GM19463 (cell line): ENCODE data around the gene EIF4E3.

Experiments
- ATAC-seq: cut with Tn5 transposase; IDR thresholded peaks from one replicate; pipeline ENCODE4 v1.9.1; 2021; ENCODE audit warnings: mild to moderate bottlenecking, moderate library complexity; ENCODE audit not compliant: unreplicated experiment

EIF4E3 gene

GRCh38 chr3:71690341-71690841, 34.8 kb downstream of the EIF4E3 start:
- ATAC-seq = no peak

- ATAC-seq = no peak
These were observed 35.9 kb downstream of the EIF4E3 start for GRCh38 chr3:71689291-71689690.

GRCh38 chr3:71688121-71688520, 37.1 kb downstream of the EIF4E3 start:
- no peak for ATAC-seq

DNA sequence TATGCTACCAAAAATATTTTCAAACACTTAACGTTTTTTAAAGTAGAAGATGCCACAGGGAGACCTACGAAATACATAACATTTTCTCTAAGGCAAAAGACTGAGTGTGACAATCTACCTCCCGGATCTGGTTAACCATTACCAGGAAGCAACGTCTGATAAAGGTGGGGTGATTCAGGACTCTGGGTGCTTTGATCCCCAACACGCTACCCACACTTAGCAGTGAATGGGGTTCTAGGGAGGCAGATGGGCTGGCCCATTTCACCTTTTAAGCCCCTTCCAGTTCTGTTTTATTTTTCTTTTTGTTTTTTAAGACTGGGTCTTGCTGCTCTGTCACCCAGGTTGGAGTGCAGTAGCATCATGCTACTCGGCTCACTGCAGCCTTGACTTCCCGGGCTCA, 39.5 kb downstream of the EIF4E3 start:
- no peak for ATAC-seq

- no peak for ATAC-seq
These were observed 40.3 kb downstream of the EIF4E3 start for GRCh38 chr3:71684757-71685386.

GRCh38 chr3:71684046-71684756, 41.0 kb downstream of the EIF4E3 start:
- no peak for ATAC-seq

- ATAC-seq = no peak
These were observed 44.0 kb downstream of the EIF4E3 start for GRCh38 chr3:71681224-71681668.

- ATAC-seq = no peak
These were observed 44.6 kb downstream of the EIF4E3 start for GRCh38 chr3:71680603-71681002.

DNA sequence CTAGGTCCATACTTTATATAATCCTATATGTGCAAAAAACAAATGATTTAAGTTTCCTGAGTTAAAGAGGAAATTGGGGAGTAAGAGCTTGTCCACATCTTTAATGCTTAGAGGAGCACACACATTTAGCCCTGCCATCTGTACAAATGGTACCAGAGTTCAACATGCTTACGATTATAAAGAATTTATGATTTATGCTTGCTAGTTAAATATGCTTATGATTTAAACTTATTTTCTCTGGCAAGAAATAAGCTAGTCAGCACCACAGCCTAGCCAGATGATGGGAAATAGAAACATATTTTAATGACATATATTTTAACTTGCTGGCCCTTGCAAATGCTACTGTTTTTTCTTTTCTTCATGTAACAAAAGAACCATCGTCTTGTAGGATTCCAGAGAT, 48.3 kb downstream of the EIF4E3 start:
- ATAC-seq = no peak

GRCh38 chr3:71673486-71673885, 51.7 kb downstream of the EIF4E3 start:
- no peak for ATAC-seq

DNA sequence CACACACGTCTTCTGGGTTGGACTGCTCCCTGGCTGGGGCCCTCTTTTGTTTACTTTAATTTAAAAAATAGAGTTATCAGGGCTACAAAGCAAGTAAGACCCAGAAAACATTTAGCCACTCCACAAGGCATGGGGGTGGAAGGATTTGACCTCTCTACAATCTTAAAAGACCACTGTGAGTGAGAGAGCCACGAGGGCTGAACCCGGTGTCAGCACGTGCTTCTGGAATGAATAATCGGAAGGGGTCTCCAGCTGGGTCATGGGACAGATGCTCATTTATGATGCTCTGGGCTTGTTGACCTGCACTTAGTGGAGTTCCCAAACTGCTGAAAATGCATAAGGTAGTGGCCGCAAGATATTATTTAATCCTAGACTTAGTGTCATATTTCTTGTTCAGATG, 52.4 kb downstream of the EIF4E3 start:
- ATAC-seq = no peak

- no peak for ATAC-seq
These were observed 52.9 kb downstream of the EIF4E3 start for GRCh38 chr3:71672340-71672739.

DNA sequence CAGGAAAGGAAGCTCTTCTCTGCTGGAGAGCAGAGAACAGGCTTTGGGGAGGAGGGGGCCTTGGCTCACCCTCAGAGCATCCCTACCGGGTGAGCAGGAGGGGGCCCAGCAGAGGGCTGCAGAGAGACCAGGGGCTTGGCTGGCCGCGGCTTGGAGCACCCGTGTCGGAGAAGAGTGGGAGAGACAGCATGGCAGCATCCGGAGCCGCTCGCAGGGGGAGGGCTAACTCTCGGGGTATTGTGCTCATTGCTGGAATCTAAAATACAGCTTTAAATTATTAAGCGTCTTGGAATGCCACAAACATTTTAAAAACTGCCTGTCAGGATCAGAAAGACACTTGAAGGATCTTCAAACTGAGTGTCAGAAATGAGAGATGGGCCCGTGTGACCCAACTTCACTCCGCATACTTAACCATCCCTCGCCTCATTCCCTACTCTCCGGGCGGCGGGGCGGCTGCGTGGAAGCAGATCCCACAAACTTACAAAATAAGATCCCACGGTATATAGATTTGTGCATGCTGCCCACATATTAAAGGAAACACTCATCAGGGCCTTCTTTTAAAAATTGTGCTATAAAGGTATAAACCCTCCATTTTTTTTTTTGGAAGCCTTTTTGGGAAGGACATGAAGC, 53.9 kb downstream of the EIF4E3 start:
- ATAC-seq = no peak

GRCh38 chr3:71662568-71662967, 62.6 kb downstream of the EIF4E3 start:
- ATAC-seq = no peak

DNA sequence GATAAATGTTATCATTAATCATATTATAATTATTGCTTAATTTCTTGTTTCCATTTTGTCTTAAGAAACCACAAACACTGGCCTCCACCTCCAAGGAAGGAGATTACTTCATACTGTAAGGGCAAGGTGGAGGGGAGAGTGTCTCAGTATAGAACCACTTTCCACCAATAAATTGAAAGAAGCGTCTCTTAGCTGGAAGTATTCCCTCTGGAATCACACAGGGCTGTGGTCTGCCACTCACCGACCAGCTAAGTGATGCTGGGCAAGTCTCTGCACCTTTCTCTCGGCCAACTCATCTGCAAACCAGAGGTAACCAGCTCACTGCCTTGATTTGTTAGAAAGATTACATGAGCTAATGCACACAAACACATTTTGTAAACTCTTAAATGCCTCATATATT, 63.1 kb downstream of the EIF4E3 start:
- no peak for ATAC-seq

DNA sequence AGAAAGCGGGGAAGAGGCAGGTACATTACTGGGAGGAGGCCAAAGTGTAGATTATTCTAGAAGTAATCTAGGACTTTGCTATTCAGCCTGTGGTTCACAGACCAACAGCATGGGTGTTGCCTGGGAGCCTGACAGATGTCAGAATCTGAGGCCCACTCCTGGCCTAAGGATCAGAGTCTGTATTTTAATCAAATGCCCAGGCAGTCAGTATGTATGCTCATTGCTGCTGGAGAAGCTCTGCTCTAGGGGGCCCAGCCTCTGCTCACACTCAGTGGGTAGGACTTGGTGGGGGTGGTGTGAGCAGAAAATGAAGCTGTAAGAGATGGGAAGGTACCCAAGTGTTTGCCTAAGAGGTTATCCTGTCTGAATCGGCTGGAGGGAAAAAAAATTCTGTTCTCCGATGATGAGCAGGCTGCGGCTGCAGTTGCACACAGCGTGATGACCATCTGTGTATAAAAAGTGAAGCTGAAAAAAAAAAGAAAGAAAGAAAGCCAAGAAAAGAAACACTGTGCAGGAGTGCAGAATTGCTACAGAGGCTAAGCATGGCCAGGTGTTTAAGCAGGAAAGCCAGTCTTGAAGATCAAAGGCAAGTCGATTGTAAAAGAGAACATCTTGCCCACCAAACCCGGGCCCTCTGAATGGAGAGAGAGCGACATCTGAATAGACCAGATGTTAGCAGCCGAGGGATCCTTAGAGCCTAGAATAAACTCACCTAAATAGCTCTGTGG, 65.2 kb downstream of the EIF4E3 start:
- ATAC-seq = no peak

DNA sequence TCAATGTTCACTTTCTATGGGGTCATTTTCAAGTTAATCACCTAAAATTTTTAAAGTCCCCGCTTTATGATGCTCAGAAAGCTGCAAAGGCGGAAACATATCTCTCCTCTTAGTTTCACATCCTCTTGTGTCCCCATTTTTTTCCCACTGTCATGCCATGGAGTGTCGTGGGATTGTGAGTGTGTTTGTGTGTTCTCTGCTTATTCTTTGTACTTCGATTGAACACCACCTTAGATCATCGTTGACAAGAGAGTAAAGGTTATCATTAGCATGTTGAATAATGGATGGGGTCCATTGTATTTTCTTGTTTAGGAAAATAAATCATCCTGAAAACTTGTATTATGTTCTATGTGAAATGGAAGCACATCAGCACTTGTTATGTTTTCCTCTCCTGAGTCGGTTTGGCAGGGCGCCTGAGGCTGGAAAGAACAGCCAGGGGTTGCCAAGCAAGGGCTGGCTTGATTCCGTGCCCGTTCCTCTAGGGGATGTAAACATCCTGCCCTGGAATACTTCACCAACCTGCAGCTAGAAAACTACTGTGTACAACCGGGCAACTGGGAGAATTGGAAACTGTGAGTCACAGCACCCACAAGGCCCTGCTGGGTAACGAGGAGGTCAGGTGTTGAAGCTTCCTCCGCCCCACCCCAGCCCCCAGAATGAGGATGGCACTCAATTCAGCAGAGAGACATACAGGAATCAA, 67.2 kb downstream of the EIF4E3 start:
- ATAC-seq = no peak

DNA sequence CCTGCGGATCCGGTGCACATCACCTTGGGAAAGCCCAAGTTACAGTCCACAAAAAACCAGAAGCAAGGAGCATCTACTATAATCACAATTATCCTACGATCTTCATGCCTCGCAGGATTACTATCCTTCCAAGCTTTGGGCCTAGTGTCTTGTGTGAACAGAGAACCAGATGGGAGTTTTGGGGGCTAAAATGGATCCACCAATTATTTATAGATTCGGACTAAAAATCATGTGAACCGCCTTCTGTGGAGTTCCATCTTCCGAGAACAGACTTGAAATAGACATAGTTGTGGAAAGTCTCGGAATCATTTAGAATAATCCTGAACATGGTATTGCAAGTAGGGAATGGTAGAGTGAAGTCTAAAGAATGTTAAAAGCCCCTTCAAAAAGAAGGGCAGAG, 70.1 kb downstream of the EIF4E3 start:
- no peak for ATAC-seq

GRCh38 chr3:71653414-71653807, 71.8 kb downstream of the EIF4E3 start:
- no peak for ATAC-seq

DNA sequence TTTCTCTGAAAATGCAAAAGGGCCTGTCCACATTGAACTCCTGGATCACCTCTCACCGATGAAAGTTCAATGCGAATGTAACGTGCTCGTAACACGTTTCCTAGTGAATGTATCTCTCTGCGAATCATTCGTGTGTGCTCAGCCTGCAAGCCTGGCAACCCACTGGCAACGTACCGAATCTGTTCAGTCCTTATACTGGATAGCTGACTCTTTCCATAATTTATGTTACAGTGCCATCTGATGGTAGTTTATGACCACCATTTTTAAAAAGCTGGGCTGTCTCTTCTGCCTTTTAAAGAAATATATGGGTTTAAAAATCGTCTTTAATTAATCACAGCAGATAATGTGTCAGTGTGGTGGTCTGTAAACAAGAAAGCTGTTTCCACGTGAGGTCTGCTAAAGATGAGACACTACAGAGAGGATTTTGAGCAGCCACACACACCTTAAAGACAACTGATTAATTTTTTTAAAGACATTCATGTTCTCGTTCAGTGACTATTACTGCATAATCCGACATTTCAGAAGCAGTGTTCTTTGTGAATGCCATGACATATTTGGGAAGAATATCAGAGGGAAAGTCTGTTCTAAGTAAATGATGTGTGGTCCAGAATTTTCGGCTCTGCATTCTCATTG, 72.3 kb downstream of the EIF4E3 start:
- ATAC-seq = no peak
